PC-9 (cell line): ENCODE measurements around the gene PTPN14. TPM values are rescaled to one million over a fixed set of nuclear protein-coding genes. Genes with fewer than 3 reads are reported as not detected.

Source experiments
- BruUV-seq: library from RNA; stranded (reverse); fragments of 400-500 nt; replicated peaks from 2 replicates; lab custom pipeline; 2021; lab: Mats Ljungman, UMichigan
- CTCF ChIA-PET: fragments of 300-600 bp; sonication (Branson Sonifier 250); formaldehyde crosslinking; loops from one replicate; lab custom pipeline; 2022; ENCODE audit warnings: antibody characterized with exemption; lab: Charles Lee
- POLR2A ChIA-PET: fragments of 300-600 bp; sonication (Branson Sonifier 250); formaldehyde crosslinking; loops from one replicate; lab custom pipeline; 2022; ENCODE audit warnings: antibody characterized with exemption; ENCODE audit not compliant: unreplicated experiment; lab: Charles Lee
- DNase-seq, 2 experiments: peaks; one replicate each; pipeline versions ENCODE4 v3.0.0 to v3.0.0-alpha.2; 2015 to 2022; ENCODE audit warnings: mixed read lengths in 1 of 2
- H2AFZ ChIP-seq: fragments of 200-600 bp; sonication (generic); 2 replicates; pipeline ENCODE4 v1.8.1; 2017; ENCODE audit warnings: antibody characterized with exemption
- H3F3A ChIP-seq: fragments of 200-600 bp; sonication (generic); 2 replicates; pipeline ENCODE4 v1.8.1; 2017; ENCODE audit warnings: antibody characterized with exemption, mild to moderate bottlenecking, low read depth; ENCODE audit not compliant: insufficient read depth
- H3K27ac ChIP-seq: fragments of 200-600 bp; sonication (generic); 2 replicates; pipeline ENCODE4 v1.6.1; 2016; ENCODE audit warnings: mixed run types
- H3K27me3 ChIP-seq: fragments of 200-600 bp; sonication (generic); 2 replicates; pipeline ENCODE4 v1.6.1; 2016; ENCODE audit warnings: low read depth, mixed run types; ENCODE audit not compliant: insufficient read depth
- H3K36me3 ChIP-seq: fragments of 200-600 bp; sonication (generic); 2 replicates; pipeline ENCODE4 v1.6.1; 2016; ENCODE audit warnings: low read depth, mixed run types
- H3K4me1 ChIP-seq: fragments of 200-600 bp; sonication (generic); replicated peaks from 2 replicates; pipeline ENCODE4 v1.6.1; 2016; ENCODE audit warnings: mixed run types; ENCODE audit not compliant: insufficient read depth
- H3K4me2 ChIP-seq: fragments of 200-600 bp; sonication (generic); 2 replicates; pipeline ENCODE4 v1.6.1; 2017; ENCODE audit warnings: mixed run types
- H3K4me3 ChIP-seq: fragments of 200-600 bp; sonication (generic); 2 replicates; pipeline ENCODE4 v1.6.1; 2016; ENCODE audit warnings: mixed run types
- H3K79me2 ChIP-seq: fragments of 200-600 bp; sonication (generic); 2 replicates; pipeline ENCODE4 v1.6.1; 2017; ENCODE audit warnings: low read depth, mixed run types
- H3K9me2 ChIP-seq: fragments of 200-600 bp; sonication (generic); 2 replicates; pipeline ENCODE4 v1.8.1; 2017; ENCODE audit warnings: mild to moderate bottlenecking; ENCODE audit not compliant: insufficient read depth
- H3K9me3 ChIP-seq: fragments of 200-600 bp; sonication (generic); 2 replicates; pipeline ENCODE4 v1.8.1; 2016; ENCODE audit warnings: low read depth; ENCODE audit not compliant: insufficient read depth
- H4K20me1 ChIP-seq: fragments of 200-600 bp; sonication (generic); 2 replicates; pipeline ENCODE4 v1.8.1; 2017; ENCODE audit not compliant: insufficient read depth
- CTCF ChIP-seq: fragments of 200-600 bp; sonication (generic); conservative IDR thresholded peaks from 2 replicates; pipeline ENCODE4 v1.6.1; 2017; ENCODE audit warnings: mixed run types, antibody characterized with exemption, mild to moderate bottlenecking, moderate library complexity
- EZH2 ChIP-seq: fragments of 200-600 bp; sonication (generic); IDR thresholded peaks from 2 replicates; pipeline ENCODE4 v1.8.0; 2017; ENCODE audit warnings: antibody characterized with exemption, low read depth
- intact Hi-C: fragments of 100-400 bp; cut with micrococcal nuclease; formaldehyde crosslinking; loops from one replicate; pipeline ENCODE4 v1.10.0; 2022; ENCODE audit not compliant: unreplicated experiment
- total RNA-seq: library from RNA; stranded (reverse); gene quantifications from 2 replicates; pipeline ENCODE4 v1.2.3, GENCODE V29; 2021

PTPN14 gene
- total RNA-seq, 1 experiment from 2014 or later, result 78.9 TPM

GRCh38 chr1:214537872-214538473 lies 13.4 kb downstream of the PTPN14 start:
- H3K27ac ChIP-seq, result no peak overlapping the region
- POLR2A ChIA-PET, result no interaction called here
- H3K4me3 ChIP-seq, result no peak overlapping the region
- no peak overlapping the region for H3K4me2 ChIP-seq
- H3K27me3 ChIP-seq, result no peaks in the 10 kb centered on the region
- TF ChIP-seq EZH2 (no peak), CTCF (no peak)
- H3F3A ChIP-seq, result no peaks in the 10 kb centered on the region
- no peaks in the 10 kb centered on the region; the same call in 1 of the 2 replicates for H3K9me2 ChIP-seq
- intact Hi-C loops, result no loop called here
- H2AFZ ChIP-seq, result no peak overlapping the region
- H3K9me3 ChIP-seq, result no peaks in the 10 kb centered on the region
- no peak for DNase-seq
- CTCF ChIA-PET, result no interaction called here
- BruUV-seq, result no TSS peak
- H3K36me3 ChIP-seq, result no peaks in the 10 kb centered on the region
- H3K79me2 ChIP-seq, result peaks cover 62% of the 10 kb centered on the region
- H3K4me1 ChIP-seq, result no peaks in the 10 kb centered on the region
- peaks cover 11% of the 10 kb centered on the region for H4K20me1 ChIP-seq

- Histone ChIP-seq H3K36me3 (no peaks in the 10 kb centered on the region), H3K79me2 (peaks cover 54% of the 10 kb centered on the region), H3K4me3 (no peak overlapping the region), H2AFZ (no peak overlapping the region), H3K4me2 (no peak overlapping the region), H4K20me1 (peaks cover 11% of the 10 kb centered on the region), H3K27me3 (no peaks in the 10 kb centered on the region), H3K27ac (no peak overlapping the region), H3K9me2 (no peaks in the 10 kb centered on the region; the same call in 1 of the 2 replicates), H3K9me3 (no peaks in the 10 kb centered on the region), H3F3A (no peaks in the 10 kb centered on the region), H3K4me1 (no peaks in the 10 kb centered on the region)
- no peak for DNase-seq
- no peak for TF ChIP-seq CTCF
- TF ChIP-seq EZH2, result no peak
- no TSS peak for BruUV-seq
- intact Hi-C loops, result no loop called here
- CTCF ChIA-PET, result interaction anchor here (0.9 kb wide), 1 partner anchor 45 kb away, joined by 3 read pairs; no protein-coding TSS in a partner anchor
- POLR2A ChIA-PET, result interaction anchor here (0.6 kb wide), 1 partner anchor 11 kb away, joined by 17 read pairs; no protein-coding TSS in a partner anchor
Observed at GRCh38 chr1:214537219-214537618, 14.2 kb downstream of the PTPN14 start.

GRCh38 chr1:214532070-214532469 lies 19.3 kb downstream of the PTPN14 start:
- POLR2A ChIA-PET, result no interaction called here

More at GRCh38 chr1:214532070-214532469, 19.3 kb downstream of the PTPN14 start:
- CTCF ChIA-PET, result no interaction called here
- H3F3A ChIP-seq, result no peaks in the 10 kb centered on the region; the same call in 1 of the 2 replicates
- H3K79me2 ChIP-seq, result peaks cover 19% of the 10 kb centered on the region
- DNase-seq, result no peak
- no peak for TF ChIP-seq CTCF
- no peak for TF ChIP-seq EZH2
- H3K27me3 ChIP-seq, result no peaks in the 10 kb centered on the region
- H3K36me3 ChIP-seq, result no peaks in the 10 kb centered on the region
- no TSS peak for BruUV-seq
- no peak overlapping the region for H3K4me2 ChIP-seq
- peaks cover 4% of the 10 kb centered on the region; the same call in 1 of the 2 replicates for H4K20me1 ChIP-seq
- no peaks in the 10 kb centered on the region for H3K9me3 ChIP-seq
- H3K4me3 ChIP-seq, result no peak overlapping the region
- no peak overlapping the region for H3K27ac ChIP-seq
- no peak overlapping the region for H2AFZ ChIP-seq
- H3K9me2 ChIP-seq, result no peaks in the 10 kb centered on the region
- no peaks in the 10 kb centered on the region for H3K4me1 ChIP-seq
- intact Hi-C loops, result no loop called here
